Stimulated activated effector memory CD8-positive, alpha-beta T cell treated with anti-CD3 and anti-CD28 coated beads, Interleukin-12 subunit alpha, Interleukin-12 subunit beta, amount 100 ng/mL, for 72 hours (primary cell): Measurements from ENCODE around the gene IFNL4.
"Not testable (repeated sequence)": the region's sequence is repeated elsewhere in the genome, so short reads cannot be mapped to it uniquely, and the experiment has no call there.

Experiments
- ATAC-seq: fragments of 150-1000 bp; cut with Tn5 transposase; 2 replicates; pipeline ENCODE4 v1.10.0; 2021
- DNase-seq, 2 donors: peaks; one replicate each; pipeline ENCODE4 v3.0.0; 2021 to 2022; ENCODE audit warnings: low spot score in 2 of 2
- H3K27ac Mint-ChIP-seq: one replicate; pipeline ENCODE4 v1.8.0; 2022; ENCODE audit warnings: mild to moderate bottlenecking, mixed read lengths
- H3K36me3 Mint-ChIP-seq: one replicate; pipeline ENCODE4 v1.8.0; 2022; ENCODE audit warnings: mild to moderate bottlenecking, mixed read lengths
- H3K4me1 Mint-ChIP-seq: one replicate; pipeline ENCODE4 v1.8.0; 2022; ENCODE audit warnings: mixed read lengths
- H3K4me3 Mint-ChIP-seq: one replicate; pipeline ENCODE4 v1.8.0; 2022; ENCODE audit warnings: mild to moderate bottlenecking, mixed read lengths
- H3K9me3 Mint-ChIP-seq: one replicate; pipeline ENCODE4 v1.8.0; 2022; ENCODE audit warnings: mixed read lengths

Gene IFNL4

DNA sequence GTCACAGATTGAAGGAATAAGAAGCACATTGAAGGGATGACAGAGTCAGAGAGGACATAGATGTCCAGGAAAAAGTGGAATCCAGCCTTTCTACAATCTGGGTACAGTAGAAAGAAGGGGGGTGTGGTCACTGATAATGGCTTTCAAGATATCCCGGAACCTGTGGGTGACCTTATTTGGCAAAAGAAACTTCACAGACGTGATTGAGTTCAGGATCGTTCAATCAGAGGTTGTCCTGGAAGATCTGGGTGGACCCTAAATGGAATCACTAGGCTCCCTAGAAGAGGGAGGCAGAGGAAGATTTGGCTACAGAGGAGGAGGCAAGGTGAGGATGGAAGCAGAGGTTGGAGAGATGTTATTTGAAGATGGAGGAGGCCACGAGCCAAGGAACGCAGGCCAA lies 31.6 kb downstream of the IFNL4 start:
- DNase-seq = no peak
- Mint-ChIP-seq H3K4me3 (no peak overlapping the region), H3K36me3 (no peaks in the 10 kb centered on the region), H3K27ac (no peak overlapping the region), H3K4me1 (peaks cover 10% of the 10 kb centered on the region), H3K9me3 (no peaks in the 10 kb centered on the region)
- no peak for ATAC-seq

DNA sequence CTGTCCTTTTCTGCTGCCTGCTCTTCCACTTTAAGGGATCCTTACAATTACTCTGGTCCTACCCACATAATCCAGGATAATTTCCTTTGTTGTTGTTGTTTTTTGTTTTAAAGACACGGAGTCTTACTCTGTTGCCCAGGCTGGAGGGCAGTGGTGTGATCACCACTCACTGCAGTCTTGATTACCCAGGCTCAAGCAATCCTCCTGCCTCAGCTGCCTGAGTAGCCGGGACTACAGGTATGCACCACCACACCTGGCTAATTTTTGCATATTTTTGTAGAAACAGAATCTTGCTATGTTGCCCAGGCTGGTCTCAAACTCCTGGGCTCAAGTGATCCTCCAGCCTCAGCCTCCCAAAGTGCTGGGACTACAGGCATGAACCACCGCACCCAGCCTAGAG lies 33.3 kb downstream of the IFNL4 start:
- not testable (repeated sequence) for H3K9me3 Mint-ChIP-seq, H3K27ac Mint-ChIP-seq, ATAC-seq, H3K4me3 Mint-ChIP-seq, DNase-seq, H3K36me3 Mint-ChIP-seq, H3K4me1 Mint-ChIP-seq

DNA sequence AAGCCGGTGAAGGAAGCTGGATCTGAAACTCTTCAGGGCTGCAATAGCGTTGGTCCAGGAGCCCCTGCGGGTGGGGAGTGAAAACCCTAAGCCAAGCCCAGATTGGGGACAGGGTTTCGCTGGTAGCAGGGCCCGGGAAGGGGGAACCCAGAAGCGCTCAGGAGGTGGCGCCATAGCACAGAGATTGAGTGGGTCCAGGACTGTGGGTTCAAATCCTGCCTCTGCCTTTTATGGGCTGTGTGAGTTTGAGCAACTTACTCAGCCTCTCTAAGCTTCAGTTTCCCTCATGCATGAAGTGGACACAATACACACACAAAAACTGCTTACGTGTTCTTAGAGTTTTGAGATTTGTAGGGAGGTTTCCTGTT lies 36.3 kb downstream of the IFNL4 start:
- peaks cover 5% of the 10 kb centered on the region for H3K4me1 Mint-ChIP-seq
- no peaks in the 10 kb centered on the region for H3K36me3 Mint-ChIP-seq
- ATAC-seq (peak; percentile 94), DNase-seq (peak; percentile 56 to 79)
- no peak overlapping the region for H3K4me3 Mint-ChIP-seq
- no peaks in the 10 kb centered on the region for H3K9me3 Mint-ChIP-seq
- H3K27ac Mint-ChIP-seq = no peak overlapping the region

DNA sequence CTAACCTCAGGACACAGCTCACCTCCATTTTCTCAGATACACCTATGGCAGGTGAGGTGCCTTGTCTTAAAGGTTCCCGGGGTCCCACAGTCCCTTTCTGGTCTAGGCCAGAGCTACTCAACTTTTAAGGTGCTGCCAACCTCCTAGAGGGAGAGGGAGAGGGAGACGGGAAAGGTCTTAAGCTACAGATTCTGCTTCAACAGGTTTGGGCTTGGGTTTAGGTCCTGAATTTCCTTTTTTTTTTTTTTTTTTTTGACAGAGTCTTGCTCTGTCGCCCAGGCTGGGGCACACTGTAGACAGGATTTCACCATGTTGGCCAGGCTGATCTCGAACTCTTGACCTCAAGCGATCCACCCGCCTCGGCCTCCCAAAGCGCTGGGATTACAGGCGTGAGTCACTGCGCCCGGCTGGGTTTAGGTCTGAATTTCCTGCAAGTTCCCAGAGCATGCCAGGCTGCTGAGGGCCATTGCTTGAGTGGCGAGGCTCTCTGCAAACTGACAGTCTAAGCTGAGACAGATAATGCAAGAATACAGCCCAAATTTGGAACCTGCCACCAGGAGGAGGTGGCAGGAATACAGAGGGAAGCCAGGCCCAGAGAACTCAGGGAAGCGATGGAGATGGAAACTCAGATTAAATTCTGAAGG lies 36.8 kb downstream of the IFNL4 start:
- ATAC-seq (no peak), DNase-seq (no peak)
- Mint-ChIP-seq H3K4me3 (no peak overlapping the region), H3K4me1 (no peaks in the 10 kb centered on the region), H3K9me3 (no peaks in the 10 kb centered on the region), H3K36me3 (no peaks in the 10 kb centered on the region), H3K27ac (no peak overlapping the region)

DNA sequence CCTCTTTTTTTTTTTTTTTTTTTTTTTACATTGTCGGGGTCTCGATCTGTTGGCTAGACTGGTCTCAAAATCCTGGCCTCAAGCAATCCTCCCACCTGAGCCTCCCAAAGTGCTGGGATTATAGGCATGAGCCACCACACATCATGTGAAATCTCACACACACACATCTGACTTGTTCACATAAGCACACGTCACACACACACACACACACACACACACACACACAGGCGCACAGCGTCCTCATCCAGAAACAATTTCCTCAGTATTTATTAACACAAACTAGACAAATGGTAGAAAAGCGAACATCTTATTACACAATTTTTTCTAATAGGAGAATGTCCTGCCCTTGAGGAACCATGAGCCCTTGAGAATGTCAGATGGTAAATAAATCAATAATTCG lies 39.5 kb downstream of the IFNL4 start:
- no peak for ATAC-seq
- no peak for DNase-seq
- Mint-ChIP-seq H3K4me3 (no peak overlapping the region), H3K27ac (no peak overlapping the region), H3K36me3 (no peaks in the 10 kb centered on the region), H3K4me1 (no peaks in the 10 kb centered on the region), H3K9me3 (no peaks in the 10 kb centered on the region)

DNA sequence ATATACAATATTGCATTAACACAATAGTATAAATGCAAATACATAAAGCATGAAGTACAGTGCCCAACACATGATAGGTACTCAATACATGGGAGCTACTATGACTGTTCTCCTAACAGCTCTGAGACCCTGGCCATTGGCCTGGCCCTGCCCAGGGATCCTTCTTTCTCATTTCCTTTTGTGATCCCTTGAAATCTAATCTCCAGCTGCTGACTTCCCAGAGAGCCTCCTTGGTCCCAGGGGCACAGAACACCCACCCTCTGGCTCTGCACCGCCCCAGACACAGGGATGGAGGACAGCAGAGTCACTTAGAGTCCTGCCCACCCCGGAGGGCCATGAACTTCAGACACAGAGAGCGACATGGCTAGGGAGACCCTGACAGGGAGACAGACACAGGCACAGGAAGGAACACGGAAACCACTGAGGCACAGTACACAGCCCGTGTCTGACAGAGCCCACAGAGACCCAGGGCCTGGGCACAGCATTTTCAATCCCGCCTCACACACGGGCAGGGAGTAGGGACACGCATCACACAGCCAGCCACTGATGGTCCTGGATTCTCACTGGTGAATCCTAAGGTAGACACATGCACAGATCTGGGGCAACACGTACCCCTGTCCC lies 40.4 kb downstream of the IFNL4 start:
- ATAC-seq = no peak
- no peaks in the 10 kb centered on the region for H3K4me1 Mint-ChIP-seq
- DNase-seq = no peak
- H3K27ac Mint-ChIP-seq = no peak overlapping the region
- H3K4me3 Mint-ChIP-seq = no peak overlapping the region
- H3K36me3 Mint-ChIP-seq = no peaks in the 10 kb centered on the region
- H3K9me3 Mint-ChIP-seq = no peaks in the 10 kb centered on the region

DNA sequence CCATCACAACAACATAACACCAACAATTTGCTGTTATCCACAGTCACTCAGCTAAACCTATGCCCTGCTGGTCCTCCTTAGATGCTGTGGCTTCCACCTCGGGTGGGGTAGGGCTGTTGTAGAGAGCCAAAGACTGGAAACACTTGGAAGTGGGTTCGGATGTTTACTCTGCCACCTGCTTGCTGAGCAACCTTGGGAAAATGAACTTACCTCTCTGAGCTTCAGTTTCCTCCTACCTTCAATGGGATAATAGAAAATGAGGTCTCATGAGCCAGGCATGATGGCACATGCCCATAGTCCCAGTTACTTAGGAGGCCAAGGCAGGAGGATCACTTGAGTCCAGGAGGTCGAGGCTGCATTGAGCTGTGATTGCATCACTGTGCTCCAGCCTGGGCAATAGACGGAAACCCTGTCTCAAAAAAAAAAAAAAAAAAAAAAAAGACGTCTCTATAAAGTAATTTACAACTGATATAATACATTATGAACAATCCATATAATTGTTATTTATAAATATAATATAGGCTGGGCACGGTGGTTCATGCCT lies 41.3 kb downstream of the IFNL4 start:
- H3K36me3 Mint-ChIP-seq = no peaks in the 10 kb centered on the region
- H3K4me1 Mint-ChIP-seq = no peaks in the 10 kb centered on the region
- DNase-seq = no peak
- no peaks in the 10 kb centered on the region for H3K9me3 Mint-ChIP-seq
- no peak overlapping the region for H3K4me3 Mint-ChIP-seq
- no peak for ATAC-seq
- H3K27ac Mint-ChIP-seq = no peak overlapping the region

DNA sequence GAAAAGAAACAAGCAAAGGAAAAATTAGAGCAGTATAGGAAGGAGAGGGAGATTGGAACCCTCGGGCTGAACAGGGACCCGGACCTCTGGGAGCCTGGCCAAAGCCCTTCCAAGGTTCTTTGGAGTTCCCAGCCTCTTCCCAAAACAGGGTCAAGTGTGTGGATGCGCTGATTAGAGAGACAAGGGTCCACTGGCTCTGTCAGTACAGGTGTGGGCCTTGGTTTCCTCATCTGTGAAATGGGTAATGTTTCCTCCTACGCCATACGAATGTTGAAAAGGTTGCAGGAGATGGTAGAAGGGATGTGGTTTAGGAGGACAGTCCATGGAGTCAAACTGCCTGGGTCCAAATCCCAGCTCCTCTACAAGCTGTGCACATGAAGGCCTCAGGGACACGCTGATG lies 42.5 kb downstream of the IFNL4 start:
- no peak overlapping the region for H3K27ac Mint-ChIP-seq
- ATAC-seq (no peak), DNase-seq (no peak)
- no peaks in the 10 kb centered on the region for H3K36me3 Mint-ChIP-seq
- no peak overlapping the region for H3K4me3 Mint-ChIP-seq
- no peaks in the 10 kb centered on the region for H3K9me3 Mint-ChIP-seq
- no peaks in the 10 kb centered on the region for H3K4me1 Mint-ChIP-seq

DNA sequence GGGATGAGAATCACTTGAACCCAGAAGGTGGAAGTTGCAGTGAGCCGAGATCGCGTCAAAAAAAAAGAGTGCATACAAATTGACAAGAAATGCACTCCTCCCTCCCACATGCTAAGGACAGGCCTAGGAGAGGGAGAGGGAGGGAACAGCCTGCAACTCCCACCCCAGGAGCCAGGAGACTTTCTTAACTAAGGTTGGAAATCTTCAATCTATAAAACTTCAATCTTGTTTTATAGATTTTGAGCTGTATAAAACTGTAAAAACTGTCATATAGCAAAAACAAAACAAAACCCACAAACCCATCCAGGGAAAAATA lies 43.2 kb downstream of the IFNL4 start:
- DNase-seq (no peak), ATAC-seq (no peak)
- no peak overlapping the region for H3K27ac Mint-ChIP-seq
- H3K4me1 Mint-ChIP-seq = no peaks in the 10 kb centered on the region
- no peak overlapping the region for H3K4me3 Mint-ChIP-seq
- H3K9me3 Mint-ChIP-seq = no peaks in the 10 kb centered on the region
- no peaks in the 10 kb centered on the region for H3K36me3 Mint-ChIP-seq

DNA sequence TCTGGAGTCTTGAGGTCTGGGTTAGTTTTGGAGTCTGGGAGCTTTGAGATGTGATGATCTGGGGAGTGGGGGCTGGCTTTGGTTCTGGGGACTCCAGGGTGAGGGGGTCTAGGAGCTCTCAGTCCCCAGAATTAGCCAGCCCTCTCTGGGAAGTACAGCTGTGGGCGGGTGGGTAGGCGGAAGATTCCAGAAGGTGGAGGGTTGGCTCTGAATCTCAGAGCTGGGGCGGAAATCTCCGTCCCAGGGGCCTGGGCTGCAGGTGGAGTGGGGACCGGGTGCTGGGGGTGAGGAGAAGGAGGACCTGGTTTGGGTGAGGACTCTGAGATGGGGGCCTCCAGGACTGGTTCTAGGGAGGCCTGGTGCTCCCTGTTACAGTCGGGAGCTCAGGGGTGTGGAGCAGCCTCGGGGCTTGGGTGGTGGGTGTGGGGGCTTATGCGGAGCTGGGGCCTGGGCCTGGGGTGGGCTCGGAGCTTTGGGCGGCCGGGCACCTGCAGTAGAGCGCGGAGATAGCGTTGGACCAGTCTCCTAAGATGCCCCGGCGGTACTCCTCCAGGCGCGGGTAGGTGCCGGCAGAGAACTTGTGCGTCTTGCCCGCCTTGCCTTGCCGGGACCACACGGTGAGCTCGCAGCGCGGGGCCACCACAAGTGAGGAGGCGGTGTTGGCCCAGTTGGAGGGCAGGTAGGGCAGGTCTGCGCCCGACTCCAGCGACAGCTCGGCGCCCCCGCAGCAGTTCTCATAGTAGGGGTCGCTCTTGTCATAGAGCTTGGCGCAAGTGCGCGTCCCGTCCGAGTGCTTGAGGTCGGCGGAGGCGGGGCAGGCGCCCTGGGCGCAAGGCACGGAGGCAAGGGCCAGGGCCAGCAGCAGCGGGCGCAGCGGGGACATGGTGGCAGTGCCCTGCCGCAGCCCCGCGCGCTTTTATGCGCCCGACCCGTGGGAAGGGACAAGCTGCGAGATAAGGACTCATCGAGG lies 45.0 kb downstream of the IFNL4 start, which contains the start of gene SYCN:
Gene SYCN, minus strand, starts transcription at position 892 of the 970 bp plus-strand sequence. Its CDS starts 9 bp downstream, at position 883.
- no peak for DNase-seq
- no peak within 1 kb of the TSS for H3K27ac Mint-ChIP-seq
- no peaks in the 10 kb centered on the region for H3K4me1 Mint-ChIP-seq
- no peaks in the 10 kb centered on the region for H3K36me3 Mint-ChIP-seq
- H3K9me3 Mint-ChIP-seq = no peaks in the 10 kb centered on the region
- H3K4me3 Mint-ChIP-seq = no peak within 1 kb of the TSS
- ATAC-seq = no peak

DNA sequence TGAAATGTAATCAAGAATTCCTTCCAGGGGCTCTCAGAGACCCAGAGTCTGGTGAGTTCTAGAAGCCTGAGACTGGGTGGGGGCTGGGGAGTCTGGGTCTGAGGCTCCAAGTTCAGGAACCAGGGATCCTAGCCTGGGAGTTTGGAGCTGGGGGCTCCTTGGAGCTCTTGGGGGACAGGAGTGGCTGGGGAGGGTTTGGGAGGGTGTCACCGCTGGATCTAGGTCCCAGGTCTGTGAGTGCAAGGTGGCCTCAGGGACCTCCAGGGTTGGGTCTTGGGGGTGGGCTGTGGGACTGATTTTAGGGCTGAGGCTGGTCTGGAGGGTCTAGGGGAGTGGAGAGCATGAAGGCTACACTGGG lies 45.7 kb downstream of the IFNL4 start:
- no peak for DNase-seq
- Mint-ChIP-seq H3K9me3 (no peaks in the 10 kb centered on the region), H3K36me3 (no peaks in the 10 kb centered on the region), H3K27ac (no peak overlapping the region), H3K4me3 (no peak overlapping the region), H3K4me1 (peaks cover 2% of the 10 kb centered on the region)
- ATAC-seq = no peak

DNA sequence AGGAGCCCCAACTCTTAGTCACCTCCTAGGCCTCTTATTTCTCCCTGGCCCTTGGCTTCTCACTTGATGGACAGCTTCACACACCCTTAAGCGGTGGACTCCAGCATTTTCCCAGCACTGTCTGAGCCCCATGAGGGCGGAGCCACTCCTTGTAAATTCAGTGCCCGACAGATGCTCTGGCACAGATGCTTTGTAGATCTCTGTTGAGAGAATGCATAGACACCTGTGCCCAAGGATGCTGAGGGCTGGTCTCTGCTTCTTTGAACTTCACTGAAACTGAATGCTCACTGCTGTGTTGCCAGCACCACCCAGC lies 47.9 kb downstream of the IFNL4 start:
- DNase-seq = no peak
- Mint-ChIP-seq H3K4me3 (no peak overlapping the region), H3K9me3 (no peaks in the 10 kb centered on the region), H3K4me1 (peaks cover 20% of the 10 kb centered on the region), H3K36me3 (no peaks in the 10 kb centered on the region), H3K27ac (no peak overlapping the region)
- ATAC-seq = no peak

DNA sequence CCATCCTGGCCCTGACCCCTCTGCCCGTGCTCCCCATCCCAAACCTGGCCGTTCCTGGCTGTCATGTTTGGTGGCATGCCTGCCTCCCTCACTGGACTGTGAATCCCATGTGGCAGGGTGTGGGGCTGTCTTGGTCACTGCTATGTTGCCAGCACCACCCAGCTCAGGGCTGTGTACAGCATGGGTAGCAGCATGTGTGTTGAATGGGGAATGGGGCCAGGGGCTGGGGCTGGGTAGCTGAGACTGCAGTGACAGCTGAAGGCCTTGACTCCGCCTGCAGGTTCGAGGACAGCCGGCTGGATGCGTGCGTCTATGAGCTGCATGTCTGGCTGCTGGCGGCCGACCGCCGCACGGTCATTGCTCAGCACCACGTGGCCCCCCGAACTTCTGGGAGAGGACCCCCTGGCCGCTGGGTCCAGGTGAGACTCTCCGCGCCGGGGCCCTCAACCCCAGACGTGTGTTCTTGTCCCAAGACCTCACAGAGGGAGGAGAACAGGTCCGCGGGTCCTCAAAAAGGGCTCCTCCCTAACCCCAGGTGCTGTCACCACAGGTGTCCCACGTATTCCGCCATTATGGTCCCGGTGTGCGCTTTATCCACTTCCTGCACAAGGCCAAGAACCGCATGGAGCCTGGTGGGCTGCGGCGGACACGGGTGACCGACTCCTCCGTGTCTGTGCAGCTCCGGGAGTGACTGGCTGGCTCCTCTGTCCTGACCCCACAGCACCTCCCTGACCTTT lies 48.4 kb downstream of the IFNL4 start:
- ATAC-seq = no peak
- H3K4me3 Mint-ChIP-seq = no peak overlapping the region
- no peaks in the 10 kb centered on the region for H3K36me3 Mint-ChIP-seq
- H3K9me3 Mint-ChIP-seq = no peaks in the 10 kb centered on the region
- no peak overlapping the region for H3K27ac Mint-ChIP-seq
- DNase-seq = no peak
- peaks cover 26% of the 10 kb centered on the region for H3K4me1 Mint-ChIP-seq

DNA sequence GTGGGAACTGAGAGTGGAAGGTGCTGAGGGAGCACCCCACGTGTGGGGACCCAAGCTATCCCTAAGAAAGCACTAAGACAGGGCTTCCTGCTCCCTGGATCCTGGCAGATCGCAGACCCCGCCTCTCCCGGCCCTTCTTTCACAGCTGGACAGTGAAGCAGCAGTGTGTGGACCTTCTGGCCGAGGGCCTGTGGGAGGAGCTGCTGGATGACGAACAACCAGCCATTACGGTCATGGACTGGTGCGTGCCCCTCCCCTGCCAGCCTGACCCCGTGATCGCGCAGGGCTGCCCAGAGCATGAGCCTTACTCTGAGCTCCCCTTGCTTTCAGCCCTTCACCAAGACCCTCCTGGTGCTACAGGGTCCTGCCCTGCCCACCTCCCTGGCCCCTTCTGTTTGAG lies 49.6 kb downstream of the IFNL4 start:
- Mint-ChIP-seq H3K27ac (no peak overlapping the region), H3K4me3 (no peak overlapping the region), H3K9me3 (no peaks in the 10 kb centered on the region), H3K36me3 (no peaks in the 10 kb centered on the region), H3K4me1 (peaks cover 28% of the 10 kb centered on the region)
- ATAC-seq = no peak
- no peak for DNase-seq

DNA sequence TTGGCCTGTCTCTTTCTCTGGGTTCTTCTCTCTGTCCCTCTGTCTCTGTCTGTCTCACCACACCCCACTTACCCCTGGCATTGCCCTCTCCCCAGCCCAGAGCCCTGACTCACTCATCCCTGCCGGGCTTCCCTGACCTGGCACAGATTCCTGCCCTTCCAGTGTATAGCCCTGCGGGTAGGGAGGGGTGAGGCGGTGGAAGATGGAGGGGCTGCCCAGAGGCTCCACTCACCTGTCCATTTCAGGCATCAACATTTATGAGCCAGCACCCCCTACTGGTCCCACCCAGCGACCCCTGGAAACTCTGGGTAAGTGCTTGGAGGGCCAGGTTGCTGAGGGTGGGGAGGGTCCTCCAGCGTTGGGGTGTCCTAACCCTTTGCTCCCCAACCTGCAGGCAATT lies 50.8 kb downstream of the IFNL4 start:
- peak overlapping the region; percentile 40 for H3K4me3 Mint-ChIP-seq

More for the DNA sequence above, 50.8 kb downstream of the IFNL4 start:
- Mint-ChIP-seq H3K9me3 (no peaks in the 10 kb centered on the region), H3K4me1 (peaks cover 28% of the 10 kb centered on the region), H3K36me3 (no peaks in the 10 kb centered on the region), H3K27ac (no peak overlapping the region)
- DNase-seq = no peak
- no peak for ATAC-seq
